GM19452 (cell line): ENCODE measurements around the gene ZNF397.

Source experiments
- ATAC-seq: cut with Tn5 transposase; IDR thresholded peaks from one replicate; pipeline ENCODE4 v1.9.1; 2021; ENCODE audit not compliant: unreplicated experiment

Gene ZNF397

DNA sequence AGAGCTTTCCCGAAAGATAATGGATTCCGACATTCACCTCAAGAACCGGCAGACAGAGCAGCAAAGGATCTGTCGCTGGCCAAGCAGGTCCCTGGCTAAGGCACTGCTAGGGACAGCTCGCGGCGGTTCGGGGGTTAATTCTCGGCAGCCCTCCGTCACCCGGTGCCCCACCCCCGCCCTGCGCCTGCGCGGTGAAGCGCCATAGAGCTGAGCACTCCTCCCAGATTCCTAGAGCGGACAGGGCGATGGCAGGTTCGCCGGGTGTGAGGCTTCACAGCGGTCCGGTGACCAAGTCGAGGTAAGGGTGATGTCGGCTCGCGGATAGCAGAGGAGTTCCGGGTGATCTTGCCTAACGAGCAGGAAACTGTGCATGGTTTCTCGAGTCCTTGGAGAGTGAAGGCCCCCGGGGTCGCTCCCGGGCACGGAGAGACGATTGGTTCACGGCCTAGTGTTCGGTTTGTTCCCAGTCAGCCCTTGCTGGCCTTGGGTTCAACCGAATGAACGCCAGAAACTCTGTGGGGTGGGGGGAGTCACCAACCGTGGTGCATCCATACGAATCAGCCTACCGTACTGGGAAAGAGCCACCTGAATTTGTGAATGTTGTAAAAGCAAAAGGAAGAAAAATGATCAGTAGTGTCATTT is 49.4 kb downstream of the ZNF397 start, which contains the start of gene ZSCAN30:
ZSCAN30 (minus strand) TSS at position 136 of the 642 bp plus-strand sequence. CDS start 25,877 bp downstream, outside the sequence.
- peak; percentile 90 for ATAC-seq

DNA sequence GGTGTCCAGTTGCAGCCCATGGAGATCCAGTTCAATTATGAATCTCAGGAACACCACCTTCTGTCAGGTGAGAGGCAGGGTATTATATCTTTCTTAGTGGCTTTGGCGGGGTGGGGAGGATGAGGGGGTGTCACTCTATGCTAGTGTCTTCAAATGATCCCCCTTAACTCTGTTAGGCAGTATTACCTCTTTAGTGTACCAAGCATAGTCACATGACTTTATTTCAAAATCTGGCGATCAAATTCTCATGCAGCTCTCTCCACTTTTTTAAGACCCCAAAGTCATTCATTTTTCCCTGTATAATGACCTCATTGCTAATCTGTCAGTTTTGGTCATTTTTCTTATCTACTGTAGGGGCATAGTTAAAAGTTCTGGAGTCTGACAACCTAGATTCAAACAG is 50.3 kb downstream of the ZNF397 start:
- ATAC-seq: no peak

DNA sequence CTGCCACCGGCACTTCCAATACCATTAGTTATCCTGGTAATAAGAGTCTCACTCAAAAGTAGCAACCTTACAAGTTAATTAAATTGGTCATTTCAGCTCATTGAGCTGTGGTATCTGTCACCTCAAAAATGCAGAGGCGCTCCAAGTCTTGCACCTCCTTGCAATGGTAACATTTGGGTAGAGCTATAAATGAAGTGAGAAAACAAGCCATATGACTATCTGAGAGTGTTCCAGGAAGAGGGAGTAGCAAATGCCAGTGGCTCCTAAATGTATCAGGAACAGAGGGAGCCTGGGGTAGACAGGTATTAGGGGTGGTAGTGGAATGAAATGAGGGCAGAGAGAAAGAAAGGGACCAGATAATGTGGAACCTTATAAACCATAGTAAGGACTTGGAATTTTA is 55.2 kb downstream of the ZNF397 start:
- no peak for ATAC-seq

DNA sequence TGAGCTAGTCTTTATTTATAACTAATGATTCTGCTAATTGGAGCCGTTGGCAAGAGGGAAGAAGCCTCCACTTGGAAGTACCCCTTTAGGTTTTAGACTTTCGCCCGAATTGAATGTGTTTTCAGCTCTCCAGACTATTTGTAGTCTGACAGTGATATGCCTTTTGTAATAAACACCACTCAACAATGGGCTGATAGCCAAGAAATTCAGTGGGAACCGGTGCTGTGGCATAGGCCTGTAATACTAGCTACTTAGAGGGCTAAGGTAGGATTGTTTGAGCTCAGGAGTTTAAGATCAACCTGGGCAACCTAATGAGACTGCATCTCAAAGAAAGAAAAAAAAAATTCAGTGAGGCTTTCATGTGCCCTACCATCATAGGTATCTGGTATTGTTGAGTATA is 62.8 kb downstream of the ZNF397 start:
- ATAC-seq: no peak

DNA sequence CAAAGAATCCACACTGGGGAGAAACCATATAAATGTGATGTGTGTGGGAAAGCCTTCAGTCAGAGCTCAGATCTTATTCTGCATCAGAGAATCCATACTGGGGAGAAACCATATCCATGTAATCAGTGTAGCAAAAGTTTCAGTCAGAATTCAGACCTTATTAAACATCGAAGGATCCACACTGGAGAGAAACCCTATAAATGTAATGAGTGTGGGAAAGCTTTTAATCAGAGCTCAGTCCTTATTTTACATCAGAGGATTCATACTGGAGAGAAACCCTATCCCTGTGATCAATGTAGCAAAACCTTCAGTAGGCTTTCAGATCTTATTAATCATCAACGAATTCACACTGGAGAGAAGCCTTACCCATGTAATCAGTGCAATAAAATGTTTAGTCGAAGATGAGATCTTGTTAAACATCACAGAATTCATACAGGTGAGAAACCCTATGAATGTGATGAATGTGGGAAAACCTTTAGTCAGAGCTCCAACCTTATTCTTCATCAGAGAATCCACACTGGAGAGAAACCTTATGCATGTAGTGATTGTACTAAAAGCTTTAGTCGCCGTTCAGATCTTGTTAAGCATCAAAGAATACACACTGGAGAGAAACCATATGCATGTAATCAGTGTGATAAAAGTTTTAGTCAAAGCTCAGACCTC is 65.9 kb downstream of the ZNF397 start:
- no peak for ATAC-seq
